Epithelial cell of esophagus (primary cell): ENCODE data around the gene PTHLH.

Experiments used
- DNase-seq: peaks from one replicate; pipeline ENCODE4 v3.0.0; 2010; ENCODE audit warnings: low read depth
- H3K4me3 ChIP-seq: 2 replicates; pipeline ENCODE4 v1.5.1; 2011; ENCODE audit warnings: mild to moderate bottlenecking, low read length, control low read depth
- TF ChIP-seq, protein P1 (sequence below): IDR thresholded peaks from 2 replicates; pipeline ENCODE4 v1.5.1; 2011; ENCODE audit warnings: low read depth, mild to moderate bottlenecking, low read length, control low read depth, inconsistent platforms; ENCODE audit not compliant: insufficient read depth; ENCODE audit errors: missing control alignments

The PTHLH gene

DNA sequence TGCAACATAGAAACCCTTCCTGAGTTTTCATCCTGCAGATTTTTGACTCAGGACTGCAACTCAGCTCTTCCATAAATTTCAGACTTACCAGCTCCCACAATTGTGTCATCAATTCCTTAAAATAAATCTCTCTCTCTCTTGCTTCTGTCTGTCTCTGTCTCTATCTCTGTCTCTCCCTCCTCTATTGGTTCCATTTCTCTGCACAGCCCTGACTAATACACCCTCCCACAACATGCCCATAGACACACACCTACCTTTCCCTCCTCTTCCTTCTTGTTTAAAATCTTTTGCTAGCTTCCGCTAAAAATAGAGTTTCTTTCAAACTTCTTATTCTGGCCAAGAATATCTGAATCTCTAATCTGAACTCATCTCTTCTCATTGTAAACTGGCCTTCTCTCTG lies 22.9 kb upstream of the PTHLH start:
- TF ChIP-seq, protein P1, sequence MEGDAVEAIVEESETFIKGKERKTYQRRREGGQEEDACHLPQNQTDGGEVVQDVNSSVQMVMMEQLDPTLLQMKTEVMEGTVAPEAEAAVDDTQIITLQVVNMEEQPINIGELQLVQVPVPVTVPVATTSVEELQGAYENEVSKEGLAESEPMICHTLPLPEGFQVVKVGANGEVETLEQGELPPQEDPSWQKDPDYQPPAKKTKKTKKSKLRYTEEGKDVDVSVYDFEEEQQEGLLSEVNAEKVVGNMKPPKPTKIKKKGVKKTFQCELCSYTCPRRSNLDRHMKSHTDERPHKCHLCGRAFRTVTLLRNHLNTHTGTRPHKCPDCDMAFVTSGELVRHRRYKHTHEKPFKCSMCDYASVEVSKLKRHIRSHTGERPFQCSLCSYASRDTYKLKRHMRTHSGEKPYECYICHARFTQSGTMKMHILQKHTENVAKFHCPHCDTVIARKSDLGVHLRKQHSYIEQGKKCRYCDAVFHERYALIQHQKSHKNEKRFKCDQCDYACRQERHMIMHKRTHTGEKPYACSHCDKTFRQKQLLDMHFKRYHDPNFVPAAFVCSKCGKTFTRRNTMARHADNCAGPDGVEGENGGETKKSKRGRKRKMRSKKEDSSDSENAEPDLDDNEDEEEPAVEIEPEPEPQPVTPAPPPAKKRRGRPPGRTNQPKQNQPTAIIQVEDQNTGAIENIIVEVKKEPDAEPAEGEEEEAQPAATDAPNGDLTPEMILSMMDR: no peak
- no peak overlapping the region for H3K4me3 ChIP-seq
- DNase-seq: no peak

DNA sequence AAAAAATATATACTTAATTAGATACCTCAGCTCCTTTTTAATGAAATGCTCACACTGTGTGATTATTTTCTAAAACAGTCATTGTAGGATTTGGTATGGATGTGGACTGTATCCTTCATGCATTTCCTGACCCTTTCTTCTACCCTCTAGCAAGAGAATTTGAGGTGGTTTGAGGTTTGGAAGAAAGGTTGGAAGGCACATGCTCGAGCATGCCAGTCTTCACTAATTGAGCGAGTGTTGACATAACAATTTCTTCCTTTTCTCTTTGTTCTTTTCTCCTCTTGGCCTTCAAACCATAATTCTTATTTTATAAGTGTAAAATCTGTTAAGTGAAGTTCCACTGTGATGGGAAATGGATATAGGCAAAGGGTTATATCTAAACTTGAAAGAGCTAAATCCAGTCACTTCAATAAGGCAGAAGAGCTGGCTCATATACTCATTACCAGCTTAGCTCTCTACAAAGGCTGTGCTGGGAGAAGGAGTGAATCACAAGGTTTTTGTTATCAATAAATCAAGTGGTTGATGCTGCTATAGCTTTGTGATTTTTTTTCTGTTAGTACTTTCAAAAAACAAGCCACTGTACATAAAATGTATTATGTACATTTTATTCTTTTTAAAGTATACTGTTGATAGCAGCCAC lies 16.2 kb upstream of the PTHLH start:
- no peak overlapping the region for H3K4me3 ChIP-seq
- DNase-seq: peak; percentile 48
- TF ChIP-seq, protein P1: no peak

DNA sequence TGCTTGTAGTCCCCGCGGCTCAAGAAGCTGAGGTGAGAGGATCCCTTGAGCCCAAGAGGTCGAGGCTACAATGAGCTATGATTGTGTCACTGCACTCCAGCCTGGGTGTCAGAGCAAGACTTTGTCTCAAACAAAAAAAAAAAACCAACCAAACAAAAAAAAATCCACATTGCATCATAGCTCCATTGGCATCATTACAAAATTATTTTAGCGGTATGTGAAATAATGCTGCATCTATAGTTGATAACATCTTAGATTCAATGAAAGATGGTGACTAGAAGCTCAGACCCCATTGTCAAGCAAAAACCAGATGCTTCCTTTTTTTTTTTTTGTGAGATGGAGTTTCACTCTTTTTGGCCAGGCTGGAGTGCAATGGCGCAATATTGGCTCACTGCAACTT lies 14.8 kb upstream of the PTHLH start:
- H3K4me3 ChIP-seq: no peak overlapping the region
- DNase-seq: no peak
- TF ChIP-seq, protein P1: no peak

DNA sequence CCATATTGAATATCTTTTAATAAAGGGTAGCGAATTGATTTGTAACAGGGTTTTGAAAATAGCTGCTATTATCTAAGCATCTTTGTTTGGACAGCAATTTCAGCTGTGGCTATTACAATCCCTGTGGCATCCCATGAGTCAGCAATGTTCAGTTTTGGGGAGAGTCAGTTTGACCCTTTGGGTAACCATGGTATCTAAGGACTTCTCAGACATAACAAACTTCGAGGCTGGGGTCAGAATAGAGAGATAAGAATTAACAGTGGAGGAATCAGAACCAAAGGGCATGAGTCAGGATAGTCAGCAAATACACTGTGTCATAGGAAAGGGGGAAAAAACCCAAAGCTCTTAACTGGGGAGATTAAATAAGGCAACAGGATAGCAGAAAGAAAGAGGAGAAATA lies 11.7 kb upstream of the PTHLH start:
- TF ChIP-seq, protein P1: no peak
- no peak overlapping the region for H3K4me3 ChIP-seq
- DNase-seq: peak; percentile 67

DNA sequence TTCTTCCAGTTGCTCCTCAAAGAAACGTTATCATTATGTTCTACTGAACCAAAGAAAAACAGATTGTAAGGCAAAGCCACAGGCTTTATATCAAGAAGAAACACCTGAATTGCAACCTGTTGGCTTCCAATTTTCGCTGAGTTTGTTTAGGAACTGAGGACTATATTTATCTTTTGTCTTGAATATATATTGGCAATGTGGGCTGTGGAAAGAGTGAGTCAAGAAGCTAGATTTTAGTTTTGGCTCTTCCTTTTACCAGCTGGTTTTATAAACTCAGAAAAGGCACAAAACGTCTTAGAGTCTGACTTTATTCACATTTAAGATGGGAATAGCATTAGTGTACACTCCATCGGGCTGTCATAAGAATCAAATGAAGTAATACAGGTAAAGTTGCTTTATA lies 10.4 kb upstream of the PTHLH start:
- DNase-seq: no peak
- TF ChIP-seq, protein P1: no peak
- no peak overlapping the region for H3K4me3 ChIP-seq

DNA sequence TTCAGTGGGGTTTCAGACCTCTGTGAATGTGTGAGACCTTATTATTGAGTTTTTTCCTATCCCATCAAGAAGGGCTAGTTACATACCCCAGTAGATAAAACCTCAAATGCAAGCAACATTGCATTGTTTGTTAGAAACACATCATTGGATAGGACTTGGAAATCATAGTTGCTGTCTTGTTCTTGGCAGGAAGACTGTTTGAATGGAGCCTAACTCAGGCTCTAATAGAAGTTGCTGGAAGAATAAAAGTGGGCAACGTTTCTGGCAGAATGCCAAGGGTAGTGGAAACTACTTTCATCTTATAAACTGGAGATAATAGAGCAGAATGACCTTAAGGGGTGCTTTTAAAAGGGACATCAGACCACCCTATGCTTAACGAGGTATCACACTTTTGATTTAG lies 9.9 kb upstream of the PTHLH start:
- TF ChIP-seq, protein P1: no peak
- H3K4me3 ChIP-seq: no peak overlapping the region
- no peak for DNase-seq

DNA sequence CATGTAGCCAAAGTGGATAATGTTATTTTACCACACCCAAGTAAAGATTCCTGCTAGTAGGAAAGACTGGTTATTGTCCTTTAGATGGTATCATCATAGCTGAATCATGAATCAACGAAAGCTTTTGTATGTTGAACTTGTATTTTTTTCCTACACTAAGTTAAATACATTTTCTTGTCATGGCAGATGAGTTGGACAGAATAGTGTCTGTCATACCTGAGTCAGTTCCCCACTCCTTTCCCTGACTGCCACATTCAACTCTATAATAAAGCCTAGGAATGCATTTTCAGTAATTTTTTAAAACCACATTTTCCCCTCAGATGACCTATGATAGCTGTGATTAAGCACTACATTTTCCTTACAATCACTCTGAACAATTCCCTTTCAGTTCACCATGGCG lies 9.3 kb upstream of the PTHLH start:
- peak; percentile 95 for DNase-seq
- no peak overlapping the region for H3K4me3 ChIP-seq
- TF ChIP-seq, protein P1: no peak
